H9 (cell line): ENCODE results near the gene TEX52. TPM values are rescaled to one million over a fixed set of nuclear protein-coding genes. Genes with fewer than 3 reads are reported as not detected.

Experiments
- DNase-seq: peaks from one replicate; pipeline ENCODE4 v3.0.0-alpha.2; 2017
- H2AFZ ChIP-seq: one replicate; pipeline ENCODE4 v1.6.1; 2013; ENCODE audit warnings: mild to moderate bottlenecking, low read length, control low read depth, moderate library complexity
- H2AK5ac ChIP-seq: 2 replicates; pipeline ENCODE4 v1.6.1; 2013; ENCODE audit warnings: low read length, control low read depth, mixed read lengths; ENCODE audit not compliant: insufficient read length
- H2BK120ac ChIP-seq: one replicate; pipeline ENCODE4 v1.6.1; 2013; ENCODE audit warnings: low read depth, mild to moderate bottlenecking, low read length, control low read depth, inconsistent platforms; ENCODE audit not compliant: poor library complexity, severe bottlenecking
- H2BK12ac ChIP-seq: 2 replicates; pipeline ENCODE4 v1.6.1; 2013; ENCODE audit warnings: low read length, control low read depth, mixed read lengths, low read depth; ENCODE audit not compliant: insufficient read length
- H2BK15ac ChIP-seq: 2 replicates; pipeline ENCODE4 v1.6.1; 2013; ENCODE audit warnings: low read depth, low read length, control low read depth
- H2BK20ac ChIP-seq: one replicate; pipeline ENCODE4 v1.6.1; 2013; ENCODE audit warnings: low read depth, mild to moderate bottlenecking, low read length, control low read depth, inconsistent platforms; ENCODE audit not compliant: poor library complexity, severe bottlenecking
- H2BK5ac ChIP-seq: 2 replicates; pipeline ENCODE4 v1.6.1; 2013; ENCODE audit warnings: low read length, control low read depth, mixed read lengths; ENCODE audit not compliant: insufficient read length
- H3K14ac ChIP-seq: 2 replicates; pipeline ENCODE4 v1.6.1; 2013; ENCODE audit warnings: low read length, control low read depth; ENCODE audit not compliant: insufficient read depth
- H3K18ac ChIP-seq: 2 replicates; pipeline ENCODE4 v1.6.1; 2013; ENCODE audit warnings: low read depth, mild to moderate bottlenecking, mixed read lengths, low read length, control low read depth; ENCODE audit not compliant: insufficient read length
- H3K23ac ChIP-seq: 2 replicates; pipeline ENCODE4 v1.6.1; 2013; ENCODE audit warnings: low read length, control low read depth, mixed read lengths, low read depth; ENCODE audit not compliant: insufficient read length
- H3K23me2 ChIP-seq: 2 replicates; pipeline ENCODE4 v1.6.1; 2013; ENCODE audit warnings: low read depth, mild to moderate bottlenecking, mixed read lengths, low read length, control low read depth; ENCODE audit not compliant: insufficient read length, poor library complexity, severe bottlenecking
- H3K27ac ChIP-seq: 2 replicates; pipeline ENCODE4 v1.5.1; 2013; ENCODE audit warnings: low read length, control low read depth, mixed read lengths, low read depth; ENCODE audit not compliant: insufficient read length
- H3K27me3 ChIP-seq: 2 replicates; pipeline ENCODE4 v1.6.1; 2013; ENCODE audit warnings: low read length, control low read depth, inconsistent platforms; ENCODE audit not compliant: insufficient read depth
- H3K4ac ChIP-seq: 2 replicates; pipeline ENCODE4 v1.6.1; 2013; ENCODE audit warnings: low read depth, mild to moderate bottlenecking, control low read depth, inconsistent platforms, low read length, moderate library complexity
- H3K4me1 ChIP-seq: 2 replicates; pipeline ENCODE4 v1.6.1; 2013; ENCODE audit warnings: low read length, control low read depth, inconsistent platforms; ENCODE audit not compliant: insufficient read depth
- H3K4me2 ChIP-seq: 2 replicates; pipeline ENCODE4 v1.6.1; 2013; ENCODE audit warnings: low read length, control low read depth, mixed read lengths; ENCODE audit not compliant: insufficient read length, insufficient read depth
- H3K56ac ChIP-seq: 2 replicates; pipeline ENCODE4 v1.6.1; 2013; ENCODE audit warnings: low read depth, mild to moderate bottlenecking, mixed read lengths, low read length, control low read depth; ENCODE audit not compliant: insufficient read length
- H3K79me1 ChIP-seq: 2 replicates; pipeline ENCODE4 v1.6.1; 2013; ENCODE audit warnings: low read depth, mild to moderate bottlenecking, moderate library complexity, low read length, control low read depth, inconsistent platforms; ENCODE audit not compliant: insufficient read depth, poor library complexity, severe bottlenecking
- H3K79me2 ChIP-seq: 2 replicates; pipeline ENCODE4 v1.6.1; 2013; ENCODE audit warnings: low read length, control low read depth, inconsistent platforms; ENCODE audit not compliant: insufficient read depth
- H3K9ac ChIP-seq: 2 replicates; pipeline ENCODE4 v1.6.1; 2013; ENCODE audit warnings: low read length, control low read depth, mixed read lengths; ENCODE audit not compliant: insufficient read length; ENCODE audit errors: extremely low read depth
- H3K9me3 ChIP-seq: one replicate; pipeline ENCODE4 v1.6.1; 2013; ENCODE audit warnings: low read depth, low read length, inconsistent platforms; ENCODE audit not compliant: control insufficient read depth
- H3T11ph ChIP-seq: one replicate; pipeline ENCODE4 v1.6.1; 2013; ENCODE audit warnings: mild to moderate bottlenecking, low read length, control low read depth, inconsistent platforms
- H4K20me1 ChIP-seq: one replicate; pipeline ENCODE4 v1.6.1; 2013; ENCODE audit not compliant: control insufficient read depth, insufficient read length, insufficient read depth
- H4K5ac ChIP-seq: 2 replicates; pipeline ENCODE4 v1.6.1; 2013; ENCODE audit warnings: low read depth, mild to moderate bottlenecking, mixed read lengths, low read length, control low read depth; ENCODE audit not compliant: insufficient read length
- H4K8ac ChIP-seq: replicated peaks from 2 replicates; pipeline ENCODE4 v1.6.1; 2013; ENCODE audit warnings: low read length, control low read depth, mixed read lengths, low read depth; ENCODE audit not compliant: insufficient read length
- H4K91ac ChIP-seq: 2 replicates; pipeline ENCODE4 v1.6.1; 2013; ENCODE audit warnings: low read depth, mild to moderate bottlenecking, moderate library complexity, mixed read lengths, low read length, control low read depth; ENCODE audit not compliant: insufficient read length
- H3K27ac Mint-ChIP-seq, 3 experiments: 2 replicates in 2 of 3; 3 replicates in 1 of 3; pipeline ENCODE4 v1.8.0; 2020 to 2021; ENCODE audit warnings: mixed read lengths in 3 of 3, mild to moderate bottlenecking in 1 of 3, moderate library complexity in 1 of 3
- H3K27me3 Mint-ChIP-seq: 2 replicates; pipeline ENCODE4 v1.8.0; 2021; ENCODE audit warnings: low read depth, mild to moderate bottlenecking, moderate library complexity, mixed read lengths
- H3K36me3 Mint-ChIP-seq, 3 experiments: 2 replicates in 2 of 3; 3 replicates in 1 of 3; pipeline ENCODE4 v1.8.0; 2020 to 2021; ENCODE audit warnings: low read depth in 3 of 3, mixed read lengths in 3 of 3; ENCODE audit not compliant: insufficient read depth in 1 of 3
- H3K4me1 Mint-ChIP-seq, 2 experiments: 2 replicates each; pipeline ENCODE4 v1.8.0; 2020; ENCODE audit warnings: mixed read lengths in 2 of 2
- H3K4me3 Mint-ChIP-seq, 2 experiments: 2 replicates in 1 of 2; 3 replicates in 1 of 2; pipeline ENCODE4 v1.8.0; 2020 to 2021; ENCODE audit warnings: mild to moderate bottlenecking in 2 of 2, mixed read lengths in 2 of 2, moderate library complexity in 1 of 2
- H3K9me3 Mint-ChIP-seq, 2 experiments: 2 replicates in 1 of 2; 3 replicates in 1 of 2; pipeline ENCODE4 v1.8.0; 2020; ENCODE audit warnings: mild to moderate bottlenecking in 2 of 2, mixed read lengths in 2 of 2, moderate library complexity in 1 of 2
- WGBS: extraction: QIAGEN DNeasy Blood & Tissue Kit; methylation state at CpG from one replicate; pipeline ENCODE4 v1.1.7; 2013; ENCODE audit warnings: missing lambda C conversion rate, low lambda C conversion rate, mixed read lengths; ENCODE audit not compliant: insufficient read length; ENCODE audit errors: extremely low coverage; 5-methylcytosine and 5-hydroxymethylcytosine counted together
- total RNA-seq: library from RNA; stranded (reverse); gene quantifications from 2 replicates; pipeline ENCODE4 v1.2.1, GENCODE V29; 2021
- TF ChIP-seq, protein P1 (sequence below): fragments of 200-600 bp; sonication (generic); conservative IDR thresholded peaks from 3 replicates; pipeline ENCODE4 v1.8.0; 2021; ENCODE audit warnings: antibody characterized with exemption, mild to moderate bottlenecking

The TEX52 gene
- total RNA-seq, 1 experiment from 2014 or later, result 0.20 TPM

DNA sequence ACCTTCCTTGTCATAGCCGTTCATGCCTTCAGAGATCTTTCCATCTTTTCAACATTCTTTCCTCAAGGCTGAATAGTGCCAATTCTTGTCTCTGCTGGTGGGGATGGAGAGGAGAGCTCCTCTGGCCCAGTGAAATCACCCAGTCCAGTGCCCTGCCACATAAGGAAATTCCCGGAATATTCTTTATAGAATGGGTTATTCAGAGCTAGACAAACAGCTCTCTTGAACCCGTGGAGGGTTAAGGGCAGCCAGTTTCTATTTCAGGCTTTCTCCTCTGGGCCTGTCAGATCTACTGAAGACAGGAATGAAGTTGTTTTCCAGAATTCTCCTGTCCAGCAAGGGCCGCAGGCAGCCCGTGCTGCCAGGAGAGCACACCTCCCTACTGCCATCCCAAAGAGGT is 13.9 kb downstream of the TEX52 start:
- peaks cover under 1% of the 10 kb centered on the region; the same call in 1 of the 2 replicates for H3K27me3 Mint-ChIP-seq
- no peak overlapping the region for H3K4ac ChIP-seq
- no peak overlapping the region for H3T11ph ChIP-seq
- TF ChIP-seq, protein P1, sequence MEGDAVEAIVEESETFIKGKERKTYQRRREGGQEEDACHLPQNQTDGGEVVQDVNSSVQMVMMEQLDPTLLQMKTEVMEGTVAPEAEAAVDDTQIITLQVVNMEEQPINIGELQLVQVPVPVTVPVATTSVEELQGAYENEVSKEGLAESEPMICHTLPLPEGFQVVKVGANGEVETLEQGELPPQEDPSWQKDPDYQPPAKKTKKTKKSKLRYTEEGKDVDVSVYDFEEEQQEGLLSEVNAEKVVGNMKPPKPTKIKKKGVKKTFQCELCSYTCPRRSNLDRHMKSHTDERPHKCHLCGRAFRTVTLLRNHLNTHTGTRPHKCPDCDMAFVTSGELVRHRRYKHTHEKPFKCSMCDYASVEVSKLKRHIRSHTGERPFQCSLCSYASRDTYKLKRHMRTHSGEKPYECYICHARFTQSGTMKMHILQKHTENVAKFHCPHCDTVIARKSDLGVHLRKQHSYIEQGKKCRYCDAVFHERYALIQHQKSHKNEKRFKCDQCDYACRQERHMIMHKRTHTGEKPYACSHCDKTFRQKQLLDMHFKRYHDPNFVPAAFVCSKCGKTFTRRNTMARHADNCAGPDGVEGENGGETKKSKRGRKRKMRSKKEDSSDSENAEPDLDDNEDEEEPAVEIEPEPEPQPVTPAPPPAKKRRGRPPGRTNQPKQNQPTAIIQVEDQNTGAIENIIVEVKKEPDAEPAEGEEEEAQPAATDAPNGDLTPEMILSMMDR, result no peak
- H3K23me2 ChIP-seq, result no peaks in the 10 kb centered on the region
- H3K27ac Mint-ChIP-seq, result no peak overlapping the region
- H2BK15ac ChIP-seq, result no peak overlapping the region
- no peak overlapping the region for H2BK120ac ChIP-seq
- H3K9ac ChIP-seq, result no peak overlapping the region
- H3K14ac ChIP-seq, result no peak overlapping the region
- no CpG with 5 or more reads among the region's 5 CpGs for WGBS
- no peaks in the 10 kb centered on the region for H3K27me3 ChIP-seq
- H3K9me3 ChIP-seq, result no peaks in the 10 kb centered on the region
- no peak overlapping the region for H2AK5ac ChIP-seq
- no peak overlapping the region for H4K8ac ChIP-seq
- H3K36me3 Mint-ChIP-seq, result peaks cover 1 to 14% (median 10%) of the 10 kb centered on the region in 3 experiments; a peak in 3 of 7 replicates
- H3K18ac ChIP-seq, result no peak overlapping the region
- H3K4me1 Mint-ChIP-seq, result peaks cover 19 to 22% of the 10 kb centered on the region in 2 experiments
- no peak overlapping the region for H3K4me3 Mint-ChIP-seq
- H2BK5ac ChIP-seq, result no peak overlapping the region
- no peaks in the 10 kb centered on the region for H3K9me3 Mint-ChIP-seq
- H3K27ac ChIP-seq, result no peak overlapping the region
- DNase-seq, result no peak
- no peak overlapping the region for H3K4me2 ChIP-seq
- no peak overlapping the region for H2BK12ac ChIP-seq
- no peak overlapping the region for H4K91ac ChIP-seq
- no peaks in the 10 kb centered on the region for H3K4me1 ChIP-seq
- no peak overlapping the region for H3K56ac ChIP-seq
- no peaks in the 10 kb centered on the region for H4K20me1 ChIP-seq
- H4K5ac ChIP-seq, result no peak overlapping the region
- H3K79me2 ChIP-seq, result no peaks in the 10 kb centered on the region
- H2AFZ ChIP-seq, result no peak overlapping the region
- H3K79me1 ChIP-seq, result no peaks in the 10 kb centered on the region
- H2BK20ac ChIP-seq, result no peak overlapping the region
- H3K23ac ChIP-seq, result no peak overlapping the region
